Spleen (tissue), 11 donors: ENCODE data around the gene ATRIP. TPM values are rescaled to one million over a fixed set of nuclear protein-coding genes. Genes with fewer than 3 reads are reported as not detected.

Experiments used
- DNase-seq: peaks from one replicate; pipeline ENCODE4 v3.0.0-alpha.2; 2020
- H3K27ac ChIP-seq, 8 donors: fragments of 200-600 bp; sonication (generic) in 7 of 8; 1 replicate in 4 of 8; 2 replicates in 4 of 8; pipeline versions ENCODE4 v1.5.0 to v1.8.0; 2016 to 2021; ENCODE audit warnings: inconsistent platforms in 4 of 8, mild to moderate bottlenecking in 4 of 8, moderate library complexity in 1 of 8
- H3K27me3 ChIP-seq, 7 donors: fragments of 200-600 bp; sonication (generic) in 6 of 7; replicated peaks in 1 of 7; 1 replicate in 4 of 7; 2 replicates in 3 of 7; pipeline versions ENCODE4 v1.5.0 to v1.8.0; 2016 to 2021; ENCODE audit warnings: inconsistent platforms in 3 of 7, mild to moderate bottlenecking in 1 of 7
- H3K36me3 ChIP-seq, 6 donors: fragments of 200-600 bp; sonication (generic) in 5 of 6; 1 replicate in 4 of 6; 2 replicates in 2 of 6; pipeline versions ENCODE4 v1.5.0 to v1.8.0; 2016 to 2021; ENCODE audit warnings: inconsistent platforms in 2 of 6
- H3K4me1 ChIP-seq, 6 donors: fragments of 200-600 bp; sonication (generic) in 5 of 6; 1 replicate in 3 of 6; 2 replicates in 3 of 6; pipeline versions ENCODE4 v1.5.0 to v1.8.0; 2016 to 2021; ENCODE audit warnings: inconsistent platforms in 3 of 6
- H3K4me3 ChIP-seq, 8 donors: fragments of 200-600 bp; sonication (generic) in 7 of 8; 1 replicate in 4 of 8; 2 replicates in 4 of 8; pipeline versions ENCODE4 v1.5.0 to v1.8.0; 2016 to 2021; ENCODE audit warnings: inconsistent platforms in 4 of 8, mild to moderate bottlenecking in 4 of 8, moderate library complexity in 2 of 8
- H3K9me3 ChIP-seq, 8 donors: fragments of 200-600 bp; sonication (generic) in 7 of 8; 1 replicate in 4 of 8; 2 replicates in 4 of 8; pipeline versions ENCODE4 v1.5.0 to v1.8.0; 2016 to 2021; ENCODE audit warnings: inconsistent platforms in 4 of 8
- POLR2A ChIP-seq, 3 donors: fragments of 450-650 bp; IDR thresholded peaks; one replicate each; pipeline ENCODE4 v1.5.1; 2017; ENCODE audit warnings: antibody characterized with exemption in 3 of 3, mild to moderate bottlenecking in 1 of 3
- POLR2AphosphoS5 ChIP-seq, 3 donors: sonication (generic); formaldehyde crosslinking; IDR thresholded peaks; one replicate each; pipeline ENCODE4 v1.5.1; 2017; ENCODE audit warnings: antibody characterized with exemption in 3 of 3
- WGBS, 5 donors: extraction: QIAGEN DNeasy Blood & Tissue Kit in 3 of 5; methylation state at CpG; one replicate each; pipeline versions ENCODE4 v1.1.5 to v1.1.7; 2013 to 2018; 5-methylcytosine and 5-hydroxymethylcytosine counted together
- intact Hi-C: fragments of 100-400 bp; cut with DNase I; formaldehyde crosslinking; loops from one replicate; pipeline ENCODE4 v1.15.0; 2023; ENCODE audit warnings: low total_unique reads
- polyA plus RNA-seq, 3 donors: library from polyadenylated mRNA; stranded (reverse); fragments of 200-250 nt; gene quantifications; one replicate each; pipeline ENCODE4 v1.2.1, GENCODE V29; 2013
- total RNA-seq, 7 donors: library from RNA; depleted of rRNA in 3 of 7; stranded (reverse); fragments of >200 nt in 3 of 7; fragmentation: NEBNext Ultra II Directional in 4 of 7; extraction: Animal tissue kit (Norgen Biotek cat#: 25700) in 4 of 7; gene quantifications; one replicate each; pipeline versions ENCODE4 v1.1.0 to v1.2.1, GENCODE V29; 2016 to 2021
- TF ChIP-seq, protein P1 (sequence below), 11 experiments: fragments of 200-600 bp in 7 of 11; fragments of 450-650 bp in 4 of 11; sonication (generic) in 4 of 11; IDR thresholded peaks in 8 of 11; conservative IDR thresholded peaks in 3 of 11; 1 replicate in 7 of 11; 2 replicates in 4 of 11; pipeline versions ENCODE4 v1.4.0 to v1.8.0; 2016 to 2021; ENCODE audit warnings: antibody characterized with exemption in 11 of 11, inconsistent platforms in 4 of 11, mild to moderate bottlenecking in 1 of 11
- donor health status: healthy with polysubstance abuse.
- donor health status: DM: no; HTN: no; CAD: no; lungs with moderate emphysema.
- donor health status: DM: no; HTN: no; CAD: no.
- donor health status: Bipolar disorder and iron deficiency.
- donor health status: healthy.
- donor health status: DM: no; HTN: no; CAD: no.
- donor health status: DM: yes; HTN: yes; CAD: no.

The ATRIP gene
- total and polyA plus RNA-seq, 10 donors = 5.2 to 10.0 (median 6.8) TPM

DNA sequence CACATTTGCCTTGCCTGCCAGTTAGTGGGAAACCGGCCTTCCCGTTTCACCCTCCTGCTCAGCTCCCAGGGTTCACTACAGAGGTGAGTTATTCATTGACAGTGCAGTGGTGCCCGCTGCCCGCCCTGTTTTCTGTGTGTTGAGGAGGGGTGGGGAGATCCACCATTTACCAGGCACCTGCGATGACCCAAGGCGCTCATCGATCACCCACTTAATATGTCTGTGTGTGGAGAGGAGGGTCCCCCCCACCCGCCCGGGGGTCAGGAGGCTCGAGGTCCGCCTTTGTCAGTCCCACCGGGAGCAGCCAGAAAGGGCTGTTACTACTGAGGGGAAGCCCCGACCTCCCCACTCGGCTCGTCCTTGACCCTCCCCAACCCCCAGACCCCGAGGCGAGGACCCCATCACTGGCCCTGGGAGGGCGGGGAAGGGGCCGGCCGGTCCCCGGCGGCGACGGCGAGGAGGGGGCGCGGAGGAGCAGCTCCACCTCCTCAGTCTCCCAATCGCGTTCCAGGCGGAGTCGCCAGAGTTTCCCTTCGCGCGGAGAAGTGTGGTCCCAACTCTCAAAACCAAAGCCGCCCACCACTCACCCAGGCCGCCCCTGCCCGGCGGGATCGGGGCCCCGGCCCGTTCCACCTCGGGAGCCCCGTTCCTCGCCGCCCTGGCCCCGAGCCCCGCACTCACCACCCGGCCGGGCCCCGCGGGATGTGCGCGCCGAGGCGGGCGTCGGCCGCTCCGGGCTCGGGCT, 17.8 kb upstream of the ATRIP start:
- Histone ChIP-seq H3K4me1 (peaks cover 8 to 94% (median 50%) of the 10 kb centered on the region in 6 donors), H3K36me3 (peaks cover 0 to 29% (median 18%) of the 10 kb centered on the region in 6 donors), H3K9me3 (no peaks in the 10 kb centered on the region), H3K4me3 (peak overlapping the region; percentile 70 to 83 (median 76)), H3K27ac (peak overlapping the region; percentile 70 to 89 (median 86)), H3K27me3 (peaks cover 0 to 25% (median 9%) of the 10 kb centered on the region in 7 donors)
- intact Hi-C loops = no loop called here
- TF ChIP-seq POLR2A (IDR thresholded peaks at IDR 0.05) (no peak), POLR2AphosphoS5 (IDR thresholded peaks at IDR 0.05) (peak; percentile 3 to 60 (median 34))
- DNase-seq = no peak
- 6 to 28% (median 7%) methylated on average over 9 to 60 of the region's 60 CpGs for WGBS, 5 donors

DNA sequence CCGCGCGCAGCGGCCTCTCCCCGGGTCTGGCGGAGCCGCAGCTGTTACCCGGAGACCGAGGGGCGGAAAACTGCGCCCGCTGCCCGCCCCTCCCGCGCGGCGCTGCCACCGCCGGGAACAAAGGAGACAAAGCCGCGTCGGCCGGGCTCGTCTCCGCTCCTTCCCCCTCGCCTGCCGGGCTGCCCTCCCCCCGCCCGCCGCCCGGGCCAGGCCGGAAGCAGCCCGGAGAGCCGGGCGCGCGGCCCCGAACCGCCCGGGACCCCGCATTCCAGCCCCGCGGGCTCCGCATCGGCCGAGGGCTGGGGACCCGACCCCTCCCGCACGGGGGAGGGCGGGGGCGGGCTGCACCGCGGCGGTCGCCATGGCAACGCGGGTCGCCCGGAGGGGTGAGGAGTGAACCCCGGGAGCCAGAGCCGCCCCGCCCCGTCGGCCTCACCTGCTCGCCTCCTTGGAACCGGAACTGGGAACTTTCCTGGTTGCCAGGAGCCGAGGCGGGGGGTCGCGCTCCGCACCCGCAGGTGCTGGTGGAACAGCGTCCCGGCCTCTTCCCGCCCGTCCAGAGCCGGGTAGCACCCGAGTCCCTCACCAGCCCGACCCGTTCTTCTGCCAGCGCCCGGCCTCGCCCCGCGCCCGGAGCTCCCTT, 17.1 kb upstream of the ATRIP start:
- peaks cover 0 to 31% (median 18%) of the 10 kb centered on the region in 6 donors for H3K36me3 ChIP-seq
- H3K27me3 ChIP-seq = peaks cover 0 to 25% (median 9%) of the 10 kb centered on the region in 7 donors
- H3K9me3 ChIP-seq = no peaks in the 10 kb centered on the region
- 0 to 2% (median 0%) methylated on average over 27 to 86 of the region's 86 CpGs for whole genome bisulfite sequencing, 5 donors
- peak overlapping the region; percentile 70 to 83 (median 76) for H3K4me3 ChIP-seq
- peaks cover 8 to 94% (median 54%) of the 10 kb centered on the region in 6 donors for H3K4me1 ChIP-seq
- peak; percentile 90 for DNase-seq
- TF ChIP-seq, protein P1, sequence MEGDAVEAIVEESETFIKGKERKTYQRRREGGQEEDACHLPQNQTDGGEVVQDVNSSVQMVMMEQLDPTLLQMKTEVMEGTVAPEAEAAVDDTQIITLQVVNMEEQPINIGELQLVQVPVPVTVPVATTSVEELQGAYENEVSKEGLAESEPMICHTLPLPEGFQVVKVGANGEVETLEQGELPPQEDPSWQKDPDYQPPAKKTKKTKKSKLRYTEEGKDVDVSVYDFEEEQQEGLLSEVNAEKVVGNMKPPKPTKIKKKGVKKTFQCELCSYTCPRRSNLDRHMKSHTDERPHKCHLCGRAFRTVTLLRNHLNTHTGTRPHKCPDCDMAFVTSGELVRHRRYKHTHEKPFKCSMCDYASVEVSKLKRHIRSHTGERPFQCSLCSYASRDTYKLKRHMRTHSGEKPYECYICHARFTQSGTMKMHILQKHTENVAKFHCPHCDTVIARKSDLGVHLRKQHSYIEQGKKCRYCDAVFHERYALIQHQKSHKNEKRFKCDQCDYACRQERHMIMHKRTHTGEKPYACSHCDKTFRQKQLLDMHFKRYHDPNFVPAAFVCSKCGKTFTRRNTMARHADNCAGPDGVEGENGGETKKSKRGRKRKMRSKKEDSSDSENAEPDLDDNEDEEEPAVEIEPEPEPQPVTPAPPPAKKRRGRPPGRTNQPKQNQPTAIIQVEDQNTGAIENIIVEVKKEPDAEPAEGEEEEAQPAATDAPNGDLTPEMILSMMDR (IDR thresholded peaks at IDR 0.05 in 8 of 11, conservative IDR thresholded peaks at IDR 0.05 in 3 of 11) = peak in 2 of 11 experiments; percentile 9 to 23
- TF ChIP-seq POLR2A (IDR thresholded peaks at IDR 0.05) (no peak), POLR2AphosphoS5 (IDR thresholded peaks at IDR 0.05) (peak; percentile 3 to 68 (median 41))
- intact Hi-C loops = no loop called here
- H3K27ac ChIP-seq = peak overlapping the region; percentile 70 to 89 (median 86)

DNA sequence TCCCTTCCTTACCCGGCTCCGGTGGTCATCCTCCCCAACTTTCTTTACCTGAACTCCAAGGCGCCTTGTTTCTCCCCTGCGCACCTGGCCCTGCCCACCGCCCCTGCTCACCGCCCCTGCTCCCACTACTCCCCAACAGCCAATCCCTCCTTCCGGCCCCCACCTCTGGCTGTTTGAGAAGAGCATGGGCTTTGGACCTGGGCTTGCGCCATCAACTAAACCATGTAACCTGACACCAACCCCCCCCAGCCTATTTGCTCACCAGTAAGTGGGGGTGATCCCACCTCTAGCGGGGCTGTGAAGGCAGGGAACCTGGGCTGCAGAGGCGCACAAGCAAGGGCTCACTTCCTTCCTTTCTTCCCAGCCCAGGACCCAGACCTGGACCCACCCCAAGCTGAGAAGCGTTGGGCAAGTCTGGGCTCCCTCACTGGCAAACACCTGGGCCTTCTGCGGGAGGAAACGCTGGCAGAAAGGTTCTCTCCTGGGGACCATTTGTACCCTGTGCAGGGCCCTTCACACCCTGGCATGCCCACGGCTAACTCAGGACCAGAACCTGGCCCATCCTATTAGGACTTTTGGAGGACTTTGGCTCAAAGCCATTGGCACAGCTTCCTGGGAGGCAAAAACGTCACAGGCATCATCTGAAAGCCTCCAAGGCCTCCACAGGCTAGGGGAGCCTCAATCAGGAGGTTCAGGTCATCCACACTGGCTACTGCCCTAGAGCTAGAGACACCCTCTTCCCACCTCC, 16.4 kb upstream of the ATRIP start, which contains the start of gene PLXNB1:
TSS of gene PLXNB1 (minus strand) at position 127 of the 748 bp plus-strand sequence. CDS start 5,475 bp downstream, outside the sequence.
- H3K9me3 ChIP-seq = no peaks in the 10 kb centered on the region
- H3K27me3 ChIP-seq = peaks cover 0 to 25% (median 9%) of the 10 kb centered on the region in 7 donors
- peaks cover 8 to 95% (median 57%) of the 10 kb centered on the region in 6 donors for H3K4me1 ChIP-seq
- peak; percentile 73 for DNase-seq
- TF ChIP-seq POLR2A (IDR thresholded peaks at IDR 0.05) = no peak
- peak in 1 of 3 donors; percentile 13 for TF ChIP-seq POLR2AphosphoS5 (IDR thresholded peaks at IDR 0.05)
- peak within 1 kb of the TSS; percentile 70 to 89 (median 86) for H3K27ac ChIP-seq
- 17 to 25% (median 20%) methylated on average over 13 to 15 of the region's 15 CpGs for WGBS, 5 donors
- peak within 1 kb of the TSS; percentile 70 to 83 (median 76) for H3K4me3 ChIP-seq
- intact Hi-C loops = loop anchor here (10.0 kb wide), 1 partner anchor 155 kb away; no protein-coding TSS in a partner anchor
- peaks cover 0 to 34% (median 18%) of the 10 kb centered on the region in 6 donors for H3K36me3 ChIP-seq

DNA sequence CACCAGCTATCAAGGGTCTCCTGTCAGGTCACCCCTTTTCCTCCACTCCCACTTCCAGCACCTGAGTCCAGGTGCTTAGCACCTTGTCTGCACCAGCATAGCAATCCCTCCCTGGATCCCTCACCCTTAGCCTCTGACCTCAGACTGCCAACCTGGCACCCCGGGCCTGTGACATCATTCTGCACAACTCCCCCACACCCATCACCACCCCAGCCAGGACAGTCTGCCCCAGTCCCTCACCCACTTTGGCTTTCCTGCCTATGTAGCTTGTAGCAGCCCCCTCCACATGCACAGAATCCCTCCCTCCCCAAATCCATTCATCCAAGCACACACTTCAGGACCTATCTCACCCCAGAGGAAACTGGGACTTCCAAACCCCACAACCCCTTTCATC, 15.8 kb upstream of the ATRIP start:
- DNase-seq = no peak
- intact Hi-C loops = loop anchor here (10.0 kb wide), 1 partner anchor 156 kb away; no protein-coding TSS in a partner anchor
- TF ChIP-seq POLR2AphosphoS5 (IDR thresholded peaks at IDR 0.05) = no peak
- H3K4me3 ChIP-seq = peak overlapping the region in 1 of 8 donors; percentile 82
- H3K27me3 ChIP-seq = peaks cover 0 to 25% (median 9%) of the 10 kb centered on the region in 7 donors
- peaks cover 10 to 96% (median 59%) of the 10 kb centered on the region in 6 donors for H3K4me1 ChIP-seq
- 85 to 95% (median 90%) methylated on average over 1 of the region's 1 CpG for WGBS, 5 donors
- peaks cover 0 to 34% (median 18%) of the 10 kb centered on the region in 6 donors for H3K36me3 ChIP-seq
- H3K27ac ChIP-seq = peak overlapping the region in 5 of 8 donors; percentile 82 to 89 (median 86)
- H3K9me3 ChIP-seq = no peaks in the 10 kb centered on the region
